HL-60 (cell line): ENCODE results near the gene DEXI.

Experiments
- DNase-seq, 2 experiments: peaks; one replicate each; pipeline ENCODE4 v3.0.0-alpha.2; 2010 to 2020; ENCODE audit warnings: low read depth in 1 of 2, low spot score in 1 of 2
- H3K27ac ChIP-seq: fragments of 250-450 bp; sonication (Bioruptor Pico); replicated peaks from 2 replicates; pipeline ENCODE4 v1.5.1; 2020; ENCODE audit warnings: mild to moderate bottlenecking, moderate library complexity
- H3K27me3 ChIP-seq: fragments of 250-450 bp; sonication (Bioruptor Pico); 2 replicates; pipeline ENCODE4 v1.5.1; 2021; ENCODE audit warnings: mild to moderate bottlenecking, moderate library complexity; ENCODE audit not compliant: insufficient read depth, poor library complexity, severe bottlenecking
- H3K4me3 ChIP-seq: replicated peaks from 2 replicates; pipeline ENCODE4 v1.5.1; 2011; ENCODE audit warnings: mild to moderate bottlenecking, control low read depth, low read length; ENCODE audit not compliant: insufficient read depth
- GABPA ChIP-seq: IDR thresholded peaks from 2 replicates; pipeline ENCODE4 v1.6.1; 2012; ENCODE audit warnings: low read depth
- POLR2AphosphoS5 ChIP-seq: IDR thresholded peaks from 2 replicates; pipeline ENCODE4 v1.6.1; 2012; ENCODE audit warnings: low read depth
- SPI1 ChIP-seq: IDR thresholded peaks from 2 replicates; pipeline ENCODE4 v1.6.1; 2012; ENCODE audit warnings: low read depth, mild to moderate bottlenecking, borderline replicate concordance
- TF ChIP-seq, protein P1 (sequence below): IDR thresholded peaks from one replicate; pipeline ENCODE4 v1.5.1; 2011; ENCODE audit warnings: low read length, control low read depth, inconsistent platforms; ENCODE audit not compliant: insufficient read depth
- TF ChIP-seq, protein P2 (sequence below): IDR thresholded peaks from 2 replicates; pipeline ENCODE4 v1.6.1; 2012; ENCODE audit warnings: low read depth; ENCODE audit not compliant: insufficient replicate concordance

DEXI gene

DNA sequence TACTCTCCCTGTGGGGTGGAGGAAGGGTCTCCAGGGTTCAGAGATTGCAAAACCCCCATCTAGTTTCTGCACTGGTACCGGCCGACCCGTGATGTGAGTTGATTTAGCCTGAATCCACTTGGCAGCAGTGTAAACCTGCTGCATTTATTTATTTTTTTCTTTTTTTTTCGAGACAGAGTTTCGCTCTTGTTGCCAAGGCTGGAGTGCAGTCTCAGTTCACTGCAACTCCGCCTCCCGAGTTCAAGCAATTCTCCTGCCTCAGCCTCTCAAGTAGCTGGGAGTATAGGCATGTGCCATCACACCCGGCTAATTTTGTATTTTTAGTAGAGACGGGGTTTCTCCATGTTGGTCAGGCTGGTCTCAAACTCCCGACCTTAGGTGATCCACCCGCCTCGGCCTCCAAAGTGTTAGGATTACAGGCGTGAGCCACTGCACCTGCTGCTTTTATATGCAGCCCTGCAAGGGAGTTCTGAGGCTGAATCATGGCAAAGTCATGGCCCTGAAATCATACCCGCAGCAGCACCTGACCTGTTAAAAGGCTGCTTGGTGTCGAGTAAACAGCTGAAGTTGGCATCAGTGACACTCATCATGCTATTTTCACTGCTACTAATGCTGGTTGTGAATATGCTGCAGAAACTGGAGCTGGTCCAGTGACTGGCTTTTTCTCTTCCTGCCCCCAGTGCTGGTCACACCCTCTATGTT lies 21.4 kb downstream of the DEXI start:
- no peak for TF ChIP-seq GABPA
- TF ChIP-seq, protein P1, sequence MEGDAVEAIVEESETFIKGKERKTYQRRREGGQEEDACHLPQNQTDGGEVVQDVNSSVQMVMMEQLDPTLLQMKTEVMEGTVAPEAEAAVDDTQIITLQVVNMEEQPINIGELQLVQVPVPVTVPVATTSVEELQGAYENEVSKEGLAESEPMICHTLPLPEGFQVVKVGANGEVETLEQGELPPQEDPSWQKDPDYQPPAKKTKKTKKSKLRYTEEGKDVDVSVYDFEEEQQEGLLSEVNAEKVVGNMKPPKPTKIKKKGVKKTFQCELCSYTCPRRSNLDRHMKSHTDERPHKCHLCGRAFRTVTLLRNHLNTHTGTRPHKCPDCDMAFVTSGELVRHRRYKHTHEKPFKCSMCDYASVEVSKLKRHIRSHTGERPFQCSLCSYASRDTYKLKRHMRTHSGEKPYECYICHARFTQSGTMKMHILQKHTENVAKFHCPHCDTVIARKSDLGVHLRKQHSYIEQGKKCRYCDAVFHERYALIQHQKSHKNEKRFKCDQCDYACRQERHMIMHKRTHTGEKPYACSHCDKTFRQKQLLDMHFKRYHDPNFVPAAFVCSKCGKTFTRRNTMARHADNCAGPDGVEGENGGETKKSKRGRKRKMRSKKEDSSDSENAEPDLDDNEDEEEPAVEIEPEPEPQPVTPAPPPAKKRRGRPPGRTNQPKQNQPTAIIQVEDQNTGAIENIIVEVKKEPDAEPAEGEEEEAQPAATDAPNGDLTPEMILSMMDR: no peak
- no peak for TF ChIP-seq POLR2AphosphoS5
- TF ChIP-seq SPI1: no peak
- TF ChIP-seq, protein P2, sequence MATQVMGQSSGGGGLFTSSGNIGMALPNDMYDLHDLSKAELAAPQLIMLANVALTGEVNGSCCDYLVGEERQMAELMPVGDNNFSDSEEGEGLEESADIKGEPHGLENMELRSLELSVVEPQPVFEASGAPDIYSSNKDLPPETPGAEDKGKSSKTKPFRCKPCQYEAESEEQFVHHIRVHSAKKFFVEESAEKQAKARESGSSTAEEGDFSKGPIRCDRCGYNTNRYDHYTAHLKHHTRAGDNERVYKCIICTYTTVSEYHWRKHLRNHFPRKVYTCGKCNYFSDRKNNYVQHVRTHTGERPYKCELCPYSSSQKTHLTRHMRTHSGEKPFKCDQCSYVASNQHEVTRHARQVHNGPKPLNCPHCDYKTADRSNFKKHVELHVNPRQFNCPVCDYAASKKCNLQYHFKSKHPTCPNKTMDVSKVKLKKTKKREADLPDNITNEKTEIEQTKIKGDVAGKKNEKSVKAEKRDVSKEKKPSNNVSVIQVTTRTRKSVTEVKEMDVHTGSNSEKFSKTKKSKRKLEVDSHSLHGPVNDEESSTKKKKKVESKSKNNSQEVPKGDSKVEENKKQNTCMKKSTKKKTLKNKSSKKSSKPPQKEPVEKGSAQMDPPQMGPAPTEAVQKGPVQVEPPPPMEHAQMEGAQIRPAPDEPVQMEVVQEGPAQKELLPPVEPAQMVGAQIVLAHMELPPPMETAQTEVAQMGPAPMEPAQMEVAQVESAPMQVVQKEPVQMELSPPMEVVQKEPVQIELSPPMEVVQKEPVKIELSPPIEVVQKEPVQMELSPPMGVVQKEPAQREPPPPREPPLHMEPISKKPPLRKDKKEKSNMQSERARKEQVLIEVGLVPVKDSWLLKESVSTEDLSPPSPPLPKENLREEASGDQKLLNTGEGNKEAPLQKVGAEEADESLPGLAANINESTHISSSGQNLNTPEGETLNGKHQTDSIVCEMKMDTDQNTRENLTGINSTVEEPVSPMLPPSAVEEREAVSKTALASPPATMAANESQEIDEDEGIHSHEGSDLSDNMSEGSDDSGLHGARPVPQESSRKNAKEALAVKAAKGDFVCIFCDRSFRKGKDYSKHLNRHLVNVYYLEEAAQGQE: no peak
- H3K27ac ChIP-seq: no peak overlapping the region
- no peaks in the 10 kb centered on the region for H3K27me3 ChIP-seq
- no peak overlapping the region for H3K4me3 ChIP-seq
- no peak for DNase-seq

DNA sequence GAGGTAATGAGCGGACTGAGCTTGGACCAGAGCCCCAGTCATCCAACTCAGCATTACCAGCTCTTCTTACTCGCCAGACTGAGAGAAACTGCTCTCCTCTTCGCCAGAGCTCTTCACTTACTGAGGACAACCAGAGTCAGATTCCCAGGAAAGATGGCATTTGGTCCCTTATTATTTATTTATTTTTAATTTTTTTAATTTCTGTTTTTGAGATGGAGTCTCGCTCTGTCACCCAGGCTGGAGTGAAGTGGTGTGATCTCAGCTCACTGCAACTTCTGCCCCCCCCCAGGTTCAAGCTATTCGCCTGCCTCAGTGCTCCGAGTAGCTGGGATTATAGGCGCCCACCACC lies 23.3 kb downstream of the DEXI start:
- no peak for DNase-seq
- H3K27ac ChIP-seq: no peak overlapping the region
- TF ChIP-seq GABPA (no peak), POLR2AphosphoS5 (no peak), SPI1 (no peak)
- TF ChIP-seq, protein P1: no peak
- TF ChIP-seq, protein P2: no peak
- no peak overlapping the region for H3K4me3 ChIP-seq
- H3K27me3 ChIP-seq: no peaks in the 10 kb centered on the region

DNA sequence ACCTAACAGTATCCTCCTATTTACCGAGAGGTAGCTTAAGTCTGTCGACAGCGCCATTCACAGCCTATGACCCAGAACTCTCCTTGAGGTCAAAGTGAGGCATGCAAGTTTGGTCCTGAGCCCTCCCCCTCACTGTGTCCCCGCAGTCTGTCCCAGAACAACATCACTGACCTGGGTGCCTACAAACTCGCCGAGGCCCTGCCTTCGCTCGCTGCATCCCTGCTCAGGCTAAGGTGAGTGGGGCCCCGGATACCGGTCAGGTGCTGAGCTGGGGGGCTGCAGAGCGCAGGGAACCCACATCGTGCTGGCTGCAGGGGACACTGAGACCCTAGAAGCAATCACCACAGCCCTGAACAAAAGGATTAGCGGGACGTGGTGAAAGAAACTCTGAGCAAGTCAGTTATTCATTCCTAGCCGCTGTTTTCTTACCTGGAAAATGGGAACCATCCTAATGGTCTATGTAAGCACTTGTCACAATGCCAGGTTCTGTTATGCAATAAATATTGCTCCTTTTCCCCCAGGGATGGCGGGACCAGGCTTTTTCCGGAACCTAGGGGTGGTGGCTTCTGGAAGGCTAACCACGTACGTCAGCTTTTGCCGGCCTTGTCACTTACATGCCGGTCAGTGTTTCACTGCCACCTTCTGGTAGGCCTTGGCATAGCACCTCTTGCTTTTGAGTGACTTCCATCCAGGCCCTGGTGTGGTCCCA lies 23.8 kb downstream of the DEXI start:
- H3K27ac ChIP-seq: no peak overlapping the region
- H3K4me3 ChIP-seq: no peak overlapping the region
- TF ChIP-seq, protein P2: no peak
- TF ChIP-seq, protein P1: peak; percentile 100
- H3K27me3 ChIP-seq: no peaks in the 10 kb centered on the region
- peak; percentile 75 to 85 for DNase-seq
